Fibroblast of villous mesenchyme (primary cell): Measurements from ENCODE around the gene TOR4A. TPM values are rescaled to one million over a fixed set of nuclear protein-coding genes. Genes with fewer than 3 reads are reported as not detected.

Experiments
- DNase-seq: peaks from one replicate; pipeline ENCODE4 v3.0.0-alpha.2; 2010; ENCODE audit warnings: low read depth
- H3K4me3 ChIP-seq: 2 replicates; pipeline ENCODE4 v1.5.1; 2011; ENCODE audit warnings: low read depth, mild to moderate bottlenecking, low read length
- total RNA-seq: library from RNA; depleted of rRNA; stranded (reverse); fragments of >200 nt; gene quantifications from 2 replicates; pipeline ENCODE4 v1.2.3, GENCODE V29; 2012
- TF ChIP-seq, protein P1 (sequence below): IDR thresholded peaks from 2 replicates; pipeline ENCODE4 v1.5.1; 2012; ENCODE audit warnings: low read depth, mild to moderate bottlenecking, low read length; ENCODE audit not compliant: insufficient read depth

The TOR4A gene
- total RNA-seq, 1 donor = 42.3 TPM

DNA sequence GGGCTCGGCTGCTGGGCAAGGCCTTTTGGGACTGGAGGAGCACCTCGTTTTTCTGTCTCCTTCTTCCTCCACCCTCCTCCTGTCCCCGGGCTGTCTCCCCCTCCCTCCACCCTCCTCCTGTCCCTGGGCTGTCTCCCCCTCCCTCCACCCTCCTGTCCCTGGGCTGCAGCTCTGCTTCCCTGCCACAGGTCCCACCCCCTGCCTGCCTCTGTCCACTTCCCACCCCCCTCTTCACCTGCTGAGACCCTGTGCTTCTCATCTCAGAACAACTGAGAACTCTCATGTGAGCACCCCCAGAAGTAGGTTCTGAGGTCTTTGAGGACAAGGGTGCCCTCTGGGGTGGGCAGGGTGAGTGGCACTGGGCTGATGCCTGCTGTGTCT lies 5.8 kb upstream of the TOR4A start:
- no peak for DNase-seq
- no peak overlapping the region for H3K4me3 ChIP-seq
- TF ChIP-seq, protein P1, sequence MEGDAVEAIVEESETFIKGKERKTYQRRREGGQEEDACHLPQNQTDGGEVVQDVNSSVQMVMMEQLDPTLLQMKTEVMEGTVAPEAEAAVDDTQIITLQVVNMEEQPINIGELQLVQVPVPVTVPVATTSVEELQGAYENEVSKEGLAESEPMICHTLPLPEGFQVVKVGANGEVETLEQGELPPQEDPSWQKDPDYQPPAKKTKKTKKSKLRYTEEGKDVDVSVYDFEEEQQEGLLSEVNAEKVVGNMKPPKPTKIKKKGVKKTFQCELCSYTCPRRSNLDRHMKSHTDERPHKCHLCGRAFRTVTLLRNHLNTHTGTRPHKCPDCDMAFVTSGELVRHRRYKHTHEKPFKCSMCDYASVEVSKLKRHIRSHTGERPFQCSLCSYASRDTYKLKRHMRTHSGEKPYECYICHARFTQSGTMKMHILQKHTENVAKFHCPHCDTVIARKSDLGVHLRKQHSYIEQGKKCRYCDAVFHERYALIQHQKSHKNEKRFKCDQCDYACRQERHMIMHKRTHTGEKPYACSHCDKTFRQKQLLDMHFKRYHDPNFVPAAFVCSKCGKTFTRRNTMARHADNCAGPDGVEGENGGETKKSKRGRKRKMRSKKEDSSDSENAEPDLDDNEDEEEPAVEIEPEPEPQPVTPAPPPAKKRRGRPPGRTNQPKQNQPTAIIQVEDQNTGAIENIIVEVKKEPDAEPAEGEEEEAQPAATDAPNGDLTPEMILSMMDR = no peak

DNA sequence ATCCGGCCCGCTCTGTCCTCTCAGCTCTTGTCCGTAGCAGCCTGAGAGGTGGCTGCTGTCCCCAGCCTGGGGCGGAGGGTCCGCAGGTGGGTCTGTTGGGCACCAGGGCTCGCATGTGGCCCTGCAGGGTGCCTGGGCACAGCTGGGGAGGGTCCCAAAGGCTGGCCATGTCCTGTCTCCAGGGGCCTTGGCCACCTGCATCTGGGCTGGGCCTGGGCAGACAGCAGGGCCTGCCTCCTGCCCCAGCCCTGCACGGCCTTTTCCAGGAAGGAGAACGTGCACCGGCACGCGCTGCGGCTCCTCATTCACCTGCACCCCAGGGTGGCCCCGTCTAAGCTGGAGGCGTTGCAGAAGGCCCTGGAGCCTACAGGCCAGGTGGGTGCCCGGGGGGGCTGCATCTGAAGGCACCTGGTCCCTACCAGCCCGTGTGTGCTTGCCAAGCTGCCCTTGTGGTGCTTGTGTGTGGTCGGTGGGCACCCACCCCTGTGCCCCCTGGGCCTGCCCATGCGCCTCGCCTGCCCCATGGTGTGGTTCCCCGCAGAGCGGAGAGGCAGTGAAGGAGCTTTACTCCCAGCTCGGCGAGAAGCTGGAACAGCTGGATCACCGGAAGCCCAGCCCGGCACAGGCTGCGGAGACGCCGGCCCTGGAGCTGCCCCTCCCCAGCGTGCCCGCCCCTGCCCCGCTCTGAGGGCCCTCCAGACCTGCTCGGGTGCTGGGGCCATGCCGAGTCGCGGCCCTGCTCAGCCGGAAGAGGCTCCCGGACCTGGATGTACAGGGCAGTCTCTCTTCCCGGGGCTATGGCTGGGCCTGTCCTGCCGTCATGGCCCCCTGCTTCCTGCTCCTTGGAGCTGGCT lies 5.1 kb upstream of the TOR4A start:
- no peak for DNase-seq
- H3K4me3 ChIP-seq = no peak overlapping the region
- TF ChIP-seq, protein P1 = no peak

DNA sequence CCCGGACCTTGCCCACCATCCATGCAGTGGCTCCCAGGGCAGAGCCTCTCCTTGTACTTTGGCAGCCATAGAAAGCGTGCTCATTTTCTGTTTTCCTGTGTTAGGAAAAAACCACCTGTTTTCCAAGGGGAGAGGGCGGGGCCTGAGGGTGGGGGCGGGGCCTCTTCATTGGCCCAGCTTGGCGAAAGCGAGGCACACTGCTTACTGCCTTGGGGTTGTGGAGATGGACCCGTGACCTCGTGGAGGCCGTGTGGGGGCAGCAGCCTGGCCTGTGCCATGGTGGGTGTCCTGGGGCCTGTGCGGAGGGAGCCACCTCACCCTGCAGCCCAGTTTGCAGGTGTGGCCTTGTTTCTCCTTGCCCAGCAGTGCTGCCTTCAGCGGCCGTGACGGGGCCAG lies 4.4 kb upstream of the TOR4A start:
- no peak overlapping the region for H3K4me3 ChIP-seq
- TF ChIP-seq, protein P1 = no peak
- no peak for DNase-seq

DNA sequence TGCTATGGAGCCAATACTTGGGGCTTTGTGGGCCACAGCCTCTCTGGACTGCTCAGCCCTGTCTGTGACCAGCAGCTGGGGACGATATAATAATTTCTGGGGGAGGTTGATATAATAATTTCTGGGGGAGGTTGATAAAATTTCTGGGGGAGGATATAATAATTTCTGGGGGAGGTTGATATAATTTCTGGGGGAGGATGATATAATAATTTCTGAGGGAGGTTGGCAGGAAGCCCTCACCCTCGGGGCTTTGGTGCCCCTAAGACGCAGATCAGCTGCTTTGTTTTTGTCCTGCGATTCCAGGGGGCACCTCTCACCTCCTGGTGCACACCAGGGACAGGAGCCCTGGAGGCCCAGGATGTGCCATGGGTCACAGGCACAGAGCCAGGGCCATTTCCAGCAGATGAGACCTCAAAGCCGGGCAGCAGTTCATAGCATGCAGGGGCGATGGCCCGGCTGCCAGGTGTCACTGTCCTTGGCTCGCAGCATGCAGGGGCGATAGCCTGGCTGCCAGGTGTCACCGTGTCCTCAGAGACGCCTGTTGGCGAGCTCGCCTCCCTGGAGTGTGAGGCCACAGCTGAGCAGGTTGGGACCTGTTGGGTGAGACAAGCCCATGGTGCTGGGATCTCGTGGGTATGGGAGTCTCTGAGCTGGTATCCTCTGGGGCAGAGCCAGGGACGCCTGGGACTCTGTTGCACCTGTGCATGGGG lies 3.8 kb upstream of the TOR4A start:
- TF ChIP-seq, protein P1 = no peak
- no peak overlapping the region for H3K4me3 ChIP-seq
- no peak for DNase-seq

DNA sequence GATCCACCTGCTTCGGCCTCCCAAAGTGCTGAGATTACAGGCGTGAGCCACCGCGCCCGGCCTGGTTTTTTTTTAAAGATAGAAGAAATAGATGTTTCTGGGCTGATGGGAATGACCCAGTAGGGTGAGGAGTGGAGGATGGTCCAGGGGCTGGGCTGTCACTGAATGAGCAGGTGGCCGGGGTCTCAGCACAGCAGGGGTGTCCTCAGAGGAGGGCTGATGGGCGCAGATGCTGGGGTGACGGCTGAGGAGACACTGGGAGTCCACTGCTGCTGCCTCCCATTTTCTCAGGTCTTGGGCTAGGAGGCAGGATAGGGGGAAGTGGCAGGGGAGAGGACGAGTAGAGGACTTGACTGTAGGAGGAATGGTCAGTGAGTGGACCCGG lies 2.3 kb upstream of the TOR4A start:
- no peak for DNase-seq
- TF ChIP-seq, protein P1 = no peak

DNA sequence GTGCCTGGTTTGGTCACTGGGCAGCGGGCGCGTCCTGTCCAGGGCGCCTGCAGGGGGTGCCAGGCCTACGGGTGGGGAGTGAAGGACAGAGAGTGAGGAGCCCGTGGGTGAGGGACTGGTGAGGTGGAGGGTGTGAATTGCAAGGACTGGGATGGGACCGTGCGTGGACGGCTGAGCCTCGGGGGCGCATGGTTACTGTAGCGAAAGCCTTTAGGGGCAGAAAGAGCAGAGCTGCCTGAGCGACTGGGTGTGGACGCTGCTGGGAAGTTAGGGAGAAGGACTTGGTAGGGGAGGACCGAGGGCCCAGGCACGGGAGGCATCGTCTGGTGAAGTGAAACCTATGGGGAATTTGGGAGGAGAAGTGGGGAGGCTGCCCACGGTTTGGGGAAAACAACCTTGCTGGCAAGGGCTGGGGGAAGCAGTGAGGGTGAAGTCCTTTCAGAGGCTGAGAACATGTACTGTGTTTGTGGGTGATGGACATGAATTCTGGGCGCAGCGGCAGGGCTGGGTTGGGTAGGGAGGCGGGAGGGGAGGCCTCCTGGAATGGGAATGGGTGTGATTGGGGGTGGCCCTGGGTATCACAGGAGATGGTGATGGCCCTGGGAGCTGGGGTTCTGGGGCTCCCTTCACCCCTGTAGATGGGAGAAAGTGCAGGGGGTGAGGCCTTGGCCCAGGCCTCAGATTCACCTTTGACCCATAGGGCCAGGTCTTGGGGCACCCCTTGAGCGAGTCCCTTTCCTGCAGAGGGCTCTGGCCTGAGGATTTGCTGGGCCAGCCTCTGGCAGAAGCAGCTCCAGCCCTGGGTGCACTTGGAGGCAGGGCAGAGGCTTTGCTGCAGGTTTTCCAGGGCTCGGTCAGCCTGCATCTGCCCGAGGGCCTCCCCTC lies 1.7 kb upstream of the TOR4A start:
- TF ChIP-seq, protein P1 = no peak
- DNase-seq = no peak
- no peak overlapping the region for H3K4me3 ChIP-seq

More for the DNA sequence above, 2.3 kb upstream of the TOR4A start:
- H3K4me3 ChIP-seq = no peak overlapping the region
